ENCODE data around the gene ZNF516.

The ZNF516 gene

DNA sequence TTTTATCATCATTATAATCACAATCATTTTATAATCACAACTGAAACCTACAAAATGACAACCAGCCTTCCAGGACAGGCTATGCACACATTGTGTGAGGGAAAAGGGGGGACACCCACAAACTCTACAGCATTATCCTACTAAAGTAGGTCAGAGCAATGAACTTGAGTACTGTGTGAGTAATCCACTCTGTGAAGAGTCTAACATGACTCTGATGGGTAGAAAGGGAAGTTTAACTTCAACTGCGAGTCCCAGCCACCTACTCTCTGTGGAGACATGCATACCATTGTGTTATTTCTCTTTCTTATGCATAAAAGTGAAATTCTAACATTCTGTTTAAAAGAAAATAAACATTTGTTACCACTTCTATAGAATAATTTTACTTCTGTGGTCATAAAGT is 177.9 kb downstream of the ZNF516 start:
- no peak for DNase-seq

GRCh38 chr18:76315722-76316230 is 179.3 kb downstream of the ZNF516 start:
- DNase-seq, result no peak

- no peak for DNase-seq
Observed at GRCh38 chr18:76314496-76314895, 180.5 kb downstream of the ZNF516 start.

GRCh38 chr18:76314015-76314414 is 181.0 kb downstream of the ZNF516 start:
- no peak for DNase-seq

All from islet precursor cell (in vitro differentiated cells).